ENCODE results near the gene CPE.
"Not testable (repeated sequence)": the region's sequence is repeated elsewhere in the genome, so short reads cannot be mapped to it uniquely, and the experiment has no call there.

Gene CPE

DNA sequence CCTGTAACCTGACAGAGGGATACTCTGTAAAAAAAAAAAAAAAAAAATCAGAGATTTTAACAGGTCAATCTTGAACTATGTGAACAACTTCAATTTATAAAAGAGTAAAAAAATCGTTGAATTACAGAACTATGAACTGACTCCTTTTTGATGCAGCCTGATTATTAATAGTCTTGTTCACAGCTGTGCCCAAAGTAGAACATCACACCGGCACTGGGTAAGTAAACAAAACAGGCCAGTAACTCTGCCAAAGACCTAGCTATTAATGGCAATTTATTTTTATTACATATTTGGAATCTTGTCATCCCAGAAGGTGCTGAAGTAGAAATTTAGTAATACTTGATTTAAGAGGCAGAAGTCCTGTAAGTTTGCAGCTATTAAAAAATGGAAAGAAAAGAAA, 31.4 kb downstream of the CPE start:
- DNase-seq: no peak

DNA sequence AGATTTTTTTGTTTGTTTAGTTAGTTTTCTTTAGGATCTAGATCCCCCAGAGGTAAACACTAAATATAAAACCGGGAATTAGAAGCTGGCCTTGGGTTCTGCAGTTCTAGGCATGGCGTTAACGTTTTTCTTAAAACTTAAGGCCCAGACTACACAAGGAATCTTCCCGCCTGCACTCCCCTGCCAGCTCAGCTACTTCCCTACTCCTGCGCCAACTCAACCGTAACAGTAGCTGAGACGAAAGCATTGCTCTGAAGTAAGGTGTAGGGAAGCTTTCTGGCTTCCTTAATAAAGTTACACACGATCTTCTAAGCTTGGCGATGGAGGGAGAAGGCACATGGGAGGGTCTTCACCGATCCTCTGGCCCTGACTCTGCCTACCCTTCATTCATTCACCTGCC, 37.1 kb downstream of the CPE start:
- no peak for DNase-seq

DNA sequence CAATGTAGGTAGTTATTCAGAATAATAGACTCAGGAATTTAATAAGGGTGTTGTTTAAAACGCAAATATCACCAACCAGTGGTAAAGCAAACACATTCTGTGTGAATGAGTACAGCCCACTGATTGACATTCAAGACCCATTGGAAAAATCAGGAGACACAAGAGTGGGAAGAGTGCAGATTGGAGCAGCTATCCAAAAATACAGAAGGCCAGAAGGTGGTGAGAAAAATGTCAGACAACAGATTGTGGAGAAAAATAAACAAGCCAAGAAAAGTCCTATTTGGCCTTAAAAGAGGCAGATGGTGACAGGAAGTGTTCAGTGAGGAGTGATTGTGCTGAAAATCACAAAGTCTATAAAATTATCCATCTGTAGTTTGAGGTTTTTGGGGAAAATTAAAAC, 39.3 kb downstream of the CPE start:
- DNase-seq: no peak

DNA sequence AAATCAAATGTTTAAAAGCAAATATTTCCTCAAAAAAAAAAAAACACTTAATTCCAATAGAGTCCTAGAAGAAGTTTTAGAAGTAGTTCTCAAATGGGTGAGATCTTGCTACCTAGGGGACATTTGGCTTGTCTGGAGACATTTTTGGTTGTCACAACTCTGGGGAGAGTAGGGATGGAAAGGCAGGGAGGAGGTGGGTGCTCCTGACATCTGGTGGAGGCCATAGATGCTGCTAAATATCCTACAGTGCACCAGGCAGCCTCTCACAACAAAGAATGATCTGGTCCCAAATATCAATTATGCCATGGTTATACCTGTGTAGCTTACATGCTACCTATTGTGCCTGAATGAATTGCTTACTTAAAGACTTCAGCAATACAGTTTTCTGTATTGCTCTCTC, 46.8 kb downstream of the CPE start:
- no peak for DNase-seq

DNA sequence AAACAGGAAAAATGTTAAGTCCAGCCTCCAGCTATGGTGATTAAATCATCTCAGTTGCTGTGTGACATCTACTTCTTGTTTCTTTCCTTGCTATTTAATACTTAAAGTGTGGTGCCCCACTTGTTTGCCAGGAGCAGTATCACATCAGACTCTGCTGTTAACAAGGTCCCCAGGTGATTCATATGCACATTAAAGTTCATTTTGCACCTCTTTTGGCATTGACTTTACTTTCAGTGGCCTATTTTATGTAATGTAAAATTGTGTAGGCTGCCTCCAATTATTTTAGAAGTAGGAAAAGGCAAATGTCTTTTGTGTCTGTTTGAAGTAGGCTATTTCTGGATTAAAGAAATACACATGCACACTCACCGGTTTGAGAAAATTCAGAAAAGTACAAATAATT, 47.5 kb downstream of the CPE start:
- no peak for DNase-seq

DNA sequence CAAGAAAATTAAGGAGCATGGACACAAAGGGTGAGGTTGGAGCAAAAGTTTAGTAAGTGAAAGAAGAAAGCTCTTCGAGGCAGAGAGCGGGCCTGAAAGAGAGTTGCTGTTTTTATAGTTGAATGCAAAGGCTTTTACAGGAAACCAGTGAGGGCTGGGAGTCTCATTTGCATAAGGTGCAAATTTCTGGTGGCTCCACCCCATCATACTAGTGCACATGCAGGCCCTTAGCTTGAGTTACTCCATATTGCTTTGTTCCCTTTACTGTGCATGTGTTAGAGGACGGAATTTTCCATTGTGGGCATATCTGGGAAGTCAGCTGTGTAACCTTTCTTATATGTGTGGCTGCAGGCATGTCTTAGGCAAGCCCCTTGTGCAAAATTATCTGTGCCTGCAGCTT, 48.0 kb downstream of the CPE start:
- no peak for DNase-seq

DNA sequence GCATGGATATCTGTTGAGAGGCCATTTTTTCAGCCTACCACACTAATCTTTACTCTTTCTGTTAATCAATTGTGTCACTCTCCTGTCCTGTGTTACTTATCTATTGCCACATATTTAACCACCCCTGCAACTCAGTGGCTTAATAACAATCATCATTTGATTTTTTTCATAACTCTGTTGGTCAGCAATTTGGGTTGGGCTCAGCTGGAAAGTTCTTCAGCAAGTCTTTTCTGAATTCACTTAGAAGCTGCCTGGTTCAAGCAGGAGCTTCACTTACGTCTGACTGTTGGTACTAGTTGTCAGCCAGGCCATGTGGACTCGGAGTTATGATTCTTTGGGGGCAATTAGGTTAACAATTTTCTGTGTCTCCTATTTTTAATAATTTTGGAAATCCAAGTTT, 50.1 kb downstream of the CPE start:
- DNase-seq: no peak

DNA sequence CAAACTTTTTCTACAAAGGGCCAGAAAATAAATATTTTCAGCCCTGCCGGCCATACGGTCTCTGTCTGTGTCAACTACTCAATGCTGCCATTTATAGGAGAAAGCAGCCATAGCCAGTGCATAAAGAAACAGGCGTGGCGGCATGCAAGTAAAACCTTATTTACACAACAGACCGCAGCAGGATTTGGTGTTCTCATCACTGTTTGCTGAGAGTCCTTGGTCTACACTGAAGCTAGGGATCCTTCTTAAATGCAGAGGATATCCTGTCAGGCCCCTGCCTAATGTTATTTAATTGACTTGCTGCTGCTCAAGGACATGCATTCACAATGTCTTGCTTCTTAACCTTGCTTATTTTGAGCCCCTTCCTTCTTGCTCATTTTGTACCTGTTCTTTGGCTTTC, 54.7 kb downstream of the CPE start:
- no peak for DNase-seq

DNA sequence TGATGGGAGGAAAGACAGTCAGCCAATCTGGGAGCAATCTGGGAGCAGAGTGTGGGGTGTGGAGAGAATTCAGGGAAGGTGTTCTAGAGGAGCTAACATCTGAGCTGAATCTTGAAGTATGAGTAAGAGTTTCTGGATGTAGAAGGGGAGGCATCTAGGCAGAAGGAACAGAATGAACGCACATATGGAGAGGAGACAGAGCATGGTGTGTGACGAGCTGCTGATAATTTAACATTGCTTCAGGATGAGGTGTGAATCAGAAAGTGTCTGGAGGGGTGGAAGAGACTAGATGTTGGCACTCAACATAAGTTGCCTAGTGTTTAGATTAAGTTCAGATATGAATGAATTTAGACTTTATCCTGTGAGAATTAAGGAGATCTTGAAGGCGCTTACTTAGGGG, 58.9 kb downstream of the CPE start:
- DNase-seq: no peak

DNA sequence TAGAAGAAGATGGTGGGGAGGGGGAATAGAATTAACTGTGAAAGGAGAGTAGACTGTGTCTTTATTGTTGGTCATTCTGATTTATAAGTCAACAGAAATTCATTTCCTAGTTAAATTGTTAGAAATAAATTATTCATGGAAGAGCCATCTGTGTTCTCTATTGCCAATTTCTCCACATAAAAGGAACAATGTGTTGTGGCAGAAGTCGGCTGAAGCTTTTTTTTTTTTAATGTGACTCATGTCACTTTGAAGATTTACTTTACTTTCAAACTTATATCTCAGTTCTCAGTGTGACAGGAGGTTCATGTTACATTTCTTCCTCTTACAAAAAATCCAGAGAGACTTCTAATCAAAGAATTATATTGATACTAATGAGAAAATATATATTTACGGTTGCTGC, 60.5 kb downstream of the CPE start:
- no peak for DNase-seq

DNA sequence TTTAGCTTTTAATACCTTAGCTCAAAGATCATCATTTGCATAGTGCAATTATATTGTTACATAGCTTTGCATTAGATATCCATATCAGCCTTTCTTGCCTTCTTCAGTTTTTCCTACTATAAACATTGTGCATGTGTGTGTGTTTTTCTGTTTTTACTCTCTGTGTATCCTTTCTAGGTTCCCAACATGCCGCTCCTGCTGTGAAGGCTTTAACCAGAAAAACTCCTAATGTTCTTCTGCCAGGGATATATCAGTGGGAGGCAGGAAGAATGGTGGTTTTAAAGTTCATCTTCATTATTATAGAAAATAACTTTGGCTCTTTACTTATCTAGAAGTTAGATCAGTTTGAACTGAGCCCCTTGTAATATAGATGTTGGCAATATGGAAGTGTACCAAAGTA, 61.2 kb downstream of the CPE start:
- no peak for DNase-seq

DNA sequence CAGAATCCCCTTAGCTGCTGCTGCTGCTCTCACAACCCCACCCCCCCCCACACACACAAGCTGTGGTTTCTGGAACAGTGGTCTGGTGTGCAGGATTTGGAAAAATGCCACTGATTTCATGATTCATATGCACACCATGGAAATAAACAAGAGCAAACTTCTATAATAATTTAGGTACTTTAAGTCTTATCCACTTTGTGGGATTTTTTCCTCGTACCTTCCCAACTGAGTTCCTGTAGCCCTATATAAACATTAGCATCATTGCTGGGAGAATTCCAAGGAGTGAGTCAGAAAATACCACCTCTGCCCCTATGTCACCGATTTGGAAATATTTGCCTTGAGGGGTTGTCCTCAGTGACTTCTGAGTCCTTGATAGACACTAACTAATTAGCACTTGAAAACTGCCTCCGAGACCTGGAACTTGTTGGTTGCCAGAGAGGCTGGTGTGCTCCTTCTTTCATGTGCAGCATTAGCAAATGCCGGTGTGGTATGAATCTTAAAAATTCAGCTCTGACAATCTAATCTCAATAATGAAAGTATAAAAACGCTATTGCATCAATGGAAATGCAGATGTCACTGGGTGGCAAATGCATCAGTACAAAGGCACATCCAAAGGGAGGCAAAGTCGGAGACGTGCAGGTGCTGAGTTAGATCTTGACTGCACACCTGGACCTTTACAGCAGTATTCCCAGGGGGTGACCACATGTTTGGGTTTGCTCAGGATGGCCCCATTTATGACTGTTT, 61.8 kb downstream of the CPE start:
- no peak for DNase-seq

DNA sequence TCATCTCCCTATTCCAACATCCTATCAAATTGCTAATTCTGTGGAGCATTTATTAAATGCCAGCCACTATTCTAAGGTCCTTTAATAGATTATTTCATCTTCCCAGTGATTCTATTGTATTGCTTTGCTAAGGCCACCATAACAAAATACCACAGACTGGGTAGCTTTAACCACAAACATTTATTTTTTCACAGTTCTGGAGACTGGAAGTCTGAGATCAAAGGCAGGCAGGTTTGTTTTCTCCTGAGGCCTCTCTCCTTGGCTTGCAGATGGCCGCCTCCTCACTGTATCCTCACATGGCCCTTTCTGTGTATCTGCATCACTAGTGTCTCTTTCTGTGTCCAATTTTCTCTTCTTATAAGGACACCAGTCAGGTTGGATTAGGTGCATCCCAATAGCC, 64.5 kb downstream of the CPE start:
- DNase-seq: no peak

DNA sequence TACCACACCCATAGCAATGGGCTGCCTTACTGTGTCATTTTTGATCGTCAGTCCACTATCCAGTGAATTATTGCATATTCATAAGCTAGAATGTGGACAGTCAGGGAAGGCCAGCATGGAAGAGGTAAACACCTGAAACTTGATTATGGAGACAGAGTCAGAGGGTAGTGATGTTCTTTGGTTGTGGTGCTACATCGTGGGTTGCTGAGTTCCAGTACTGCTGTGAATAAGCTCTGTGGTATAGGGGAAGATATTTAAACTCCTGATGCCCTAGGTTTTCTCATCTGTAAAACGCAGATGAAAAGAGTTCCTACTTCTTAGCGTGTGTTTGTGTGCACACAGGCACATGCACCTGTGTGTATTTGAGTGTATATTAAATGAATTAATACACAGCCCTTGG, 69.9 kb downstream of the CPE start:
- DNase-seq: no peak

DNA sequence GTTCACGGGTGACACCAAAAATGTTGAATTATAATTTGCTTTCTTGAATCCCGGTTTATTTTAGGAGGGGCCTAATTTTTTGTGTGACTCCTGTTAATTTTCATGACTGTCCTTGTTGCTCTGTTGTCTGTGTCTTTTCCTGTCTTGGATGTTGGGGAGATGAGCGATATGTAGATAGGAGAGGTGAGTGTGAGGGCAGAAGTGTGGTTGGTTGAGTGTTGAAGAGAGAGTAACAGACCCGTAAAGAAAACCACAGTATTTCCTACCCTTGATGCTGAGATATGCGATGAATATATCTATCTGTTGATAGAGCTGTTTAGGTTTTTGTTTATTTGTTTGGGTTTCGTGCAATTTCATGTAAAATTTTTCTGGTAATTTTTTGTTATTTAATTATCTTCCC, 70.5 kb downstream of the CPE start:
- DNase-seq: no peak

DNA sequence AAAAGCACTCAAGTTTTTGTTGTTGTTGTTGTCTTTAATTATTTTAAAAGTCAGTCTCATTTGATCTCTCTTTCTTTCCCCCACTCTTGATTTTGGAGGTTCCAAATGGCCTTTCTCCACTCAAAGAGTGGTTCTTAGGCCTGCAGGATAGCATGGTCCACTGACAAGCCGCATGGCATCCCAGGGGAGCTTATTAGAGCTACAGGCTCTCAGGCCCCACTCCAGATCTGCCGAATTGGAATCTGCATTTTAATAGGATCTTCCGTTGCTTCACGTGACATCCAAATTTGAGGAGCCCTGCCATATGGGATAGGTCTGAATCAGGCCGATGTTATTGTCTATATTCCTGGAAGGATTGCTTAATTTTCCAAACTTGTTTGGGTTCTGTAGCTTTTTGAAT, 72.1 kb downstream of the CPE start:
- DNase-seq: no peak

DNA sequence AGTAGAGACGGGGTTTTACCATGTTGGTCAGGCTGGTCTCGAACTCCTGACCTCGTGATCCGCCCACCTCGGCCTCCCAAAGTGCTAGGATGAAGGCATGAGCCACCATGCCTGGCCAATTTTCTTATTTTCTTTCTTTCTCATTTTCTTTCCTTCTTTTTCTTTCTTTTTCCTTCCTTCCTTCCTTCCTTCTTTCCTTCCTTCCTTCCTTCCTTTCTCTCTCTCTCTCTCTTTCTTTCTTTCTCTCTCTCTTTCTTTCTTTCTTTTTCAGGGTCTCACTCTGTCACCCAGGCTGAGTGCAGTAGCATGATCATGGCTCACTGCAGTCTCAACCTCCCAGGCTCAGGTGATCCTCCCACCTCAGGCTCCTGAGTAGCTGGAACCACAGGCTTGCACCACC, 74.3 kb downstream of the CPE start:
- DNase-seq: not testable (repeated sequence)

DNA sequence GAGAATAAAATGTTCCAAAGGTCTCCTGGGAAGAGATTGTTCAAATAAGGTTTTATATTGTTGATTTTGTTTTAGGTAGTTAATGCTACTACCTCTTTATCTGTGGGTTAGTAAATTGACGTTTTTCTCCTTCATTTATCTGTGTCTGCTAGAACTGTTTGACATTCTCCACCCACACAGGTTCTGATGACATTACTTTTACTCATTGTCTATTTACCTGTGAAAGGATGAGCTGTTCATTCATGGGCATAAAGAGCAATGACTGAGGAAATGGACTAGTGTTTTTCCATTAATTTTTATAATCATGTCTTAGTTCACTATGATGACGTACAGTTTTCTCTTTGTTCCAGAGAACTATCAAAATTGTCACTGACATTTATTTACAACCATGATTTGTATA, 75.6 kb downstream of the CPE start:
- no peak for DNase-seq

DNA sequence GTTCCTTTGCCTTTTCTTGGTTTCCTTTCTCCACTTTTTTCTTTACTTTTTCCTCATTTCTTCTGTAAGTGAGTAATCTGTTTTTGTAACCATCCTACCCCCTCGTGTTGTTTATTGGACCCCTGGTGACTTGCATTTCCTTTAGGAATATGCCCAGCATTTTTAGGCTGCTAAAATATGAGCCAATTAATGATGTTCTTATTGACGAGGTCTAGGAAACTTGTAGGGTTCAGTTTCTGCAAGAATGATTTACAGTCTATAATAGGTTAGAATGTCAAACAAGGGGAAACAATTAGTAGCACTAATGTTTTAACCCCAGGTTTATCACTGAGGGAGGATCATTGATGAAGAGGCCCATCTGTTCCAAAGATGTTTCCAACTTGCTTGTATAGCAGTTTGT, 79.0 kb downstream of the CPE start:
- no peak for DNase-seq

DNA sequence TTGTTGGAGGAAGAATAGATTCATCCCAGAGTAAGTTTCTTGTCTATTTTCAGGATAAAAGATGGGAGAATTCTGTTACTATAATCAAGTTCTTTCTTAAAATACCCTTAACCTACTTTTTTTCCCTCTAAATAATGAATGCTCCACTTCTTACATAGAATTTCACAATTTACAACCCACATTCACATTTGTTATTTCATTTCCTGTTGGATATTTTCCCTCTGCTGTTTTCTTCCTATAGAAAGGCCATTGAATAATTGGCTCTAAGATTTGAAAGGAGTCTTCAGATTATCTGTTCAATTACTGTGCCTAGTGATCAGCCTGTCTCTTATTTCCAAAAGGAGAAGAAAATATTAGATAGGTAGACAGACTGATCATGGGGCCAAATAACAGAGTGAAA, 79.7 kb downstream of the CPE start:
- DNase-seq: no peak

DNA sequence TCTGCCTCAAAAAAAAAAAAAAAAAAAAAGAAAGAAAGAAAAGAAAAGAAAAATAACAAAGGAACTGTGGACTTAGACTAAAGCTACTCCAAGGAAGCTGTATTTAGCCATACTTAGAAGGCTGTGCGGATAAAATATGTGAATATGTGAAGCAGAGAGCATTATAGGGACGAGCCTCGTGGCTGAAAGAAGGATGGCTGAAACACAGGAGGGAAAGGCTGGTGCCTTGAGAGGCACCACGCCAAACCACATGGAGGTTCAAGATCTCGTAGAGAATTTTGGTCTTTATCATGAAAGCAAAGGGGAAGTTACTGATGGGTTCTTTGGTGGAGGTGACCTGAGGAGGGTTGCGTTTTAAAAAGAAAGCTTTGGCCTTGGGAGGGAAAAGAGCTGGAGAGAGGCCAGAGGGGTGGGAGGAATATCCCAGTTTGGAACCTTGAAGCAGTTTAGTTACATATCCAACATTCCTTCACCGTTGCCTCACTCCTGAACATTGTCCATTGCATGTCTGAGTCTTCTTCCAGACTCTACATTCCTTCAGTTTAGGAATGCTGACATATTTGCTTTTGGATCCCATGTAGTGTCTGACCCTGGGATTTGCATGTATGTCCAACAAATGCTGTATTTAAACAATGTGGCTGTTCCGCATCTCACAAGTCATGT, 82.5 kb downstream of the CPE start:
- DNase-seq: no peak

DNA sequence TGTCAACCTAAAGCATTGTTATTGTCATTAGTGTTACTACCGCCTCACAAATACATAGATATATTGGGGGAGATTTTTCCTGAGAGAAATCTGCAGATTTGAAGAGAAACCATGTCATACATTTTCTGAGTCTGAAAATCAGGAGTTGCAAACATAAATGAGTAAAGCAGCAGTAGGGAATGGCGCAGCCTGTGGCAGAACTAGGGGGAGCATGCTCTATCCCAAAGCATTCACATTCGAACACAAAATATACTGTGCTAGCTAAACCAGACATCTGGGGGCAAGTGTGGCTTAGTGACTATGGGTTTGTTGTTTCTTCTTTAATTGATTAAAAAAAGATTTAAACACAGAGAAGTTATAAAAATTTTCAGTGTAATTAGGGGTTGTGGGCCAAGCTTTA, 83.2 kb downstream of the CPE start:
- DNase-seq: no peak

DNA sequence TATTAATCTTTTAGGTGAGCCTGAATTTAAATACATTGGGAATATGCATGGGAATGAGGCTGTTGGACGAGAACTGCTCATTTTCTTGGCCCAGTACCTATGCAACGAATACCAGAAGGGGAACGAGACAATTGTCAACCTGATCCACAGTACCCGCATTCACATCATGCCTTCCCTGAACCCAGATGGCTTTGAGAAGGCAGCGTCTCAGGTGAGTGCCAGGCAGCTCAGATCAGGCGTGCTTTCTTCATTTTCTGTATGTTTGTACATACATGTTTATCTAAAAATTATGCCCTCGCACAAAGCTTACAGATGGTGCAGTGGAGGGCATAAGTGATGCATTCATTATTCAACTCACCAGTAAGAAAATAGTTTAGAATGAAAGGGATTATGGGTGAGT, 85.6 kb downstream of the CPE start:
- DNase-seq: no peak

DNA sequence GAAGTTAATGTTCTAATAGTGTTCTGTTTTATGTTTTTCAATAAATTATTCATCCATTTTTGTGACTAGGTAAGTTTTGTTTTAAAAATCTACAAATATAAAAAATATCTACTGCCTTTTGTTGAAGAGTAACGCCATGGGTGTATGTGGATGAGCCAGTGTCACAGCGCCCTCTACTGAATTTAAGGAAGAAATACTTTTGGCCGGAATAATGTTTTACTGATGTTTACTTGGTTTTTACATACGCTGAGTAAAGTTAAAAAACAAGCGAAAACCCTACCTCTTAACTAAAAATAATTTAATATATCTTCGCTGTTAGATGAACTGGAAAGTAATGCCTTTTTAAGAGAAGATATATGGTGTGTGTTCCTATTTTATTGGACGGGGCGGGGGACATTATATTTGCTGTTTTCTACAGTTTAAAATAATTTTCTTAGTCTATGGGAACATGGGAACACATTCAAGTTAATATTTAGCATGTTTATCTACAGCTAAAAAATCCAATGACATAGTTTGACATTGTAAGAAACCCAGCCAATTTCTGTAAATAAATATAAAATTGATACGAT, 86.1 kb downstream of the CPE start:
- DNase-seq: peak; percentile 39

DNA sequence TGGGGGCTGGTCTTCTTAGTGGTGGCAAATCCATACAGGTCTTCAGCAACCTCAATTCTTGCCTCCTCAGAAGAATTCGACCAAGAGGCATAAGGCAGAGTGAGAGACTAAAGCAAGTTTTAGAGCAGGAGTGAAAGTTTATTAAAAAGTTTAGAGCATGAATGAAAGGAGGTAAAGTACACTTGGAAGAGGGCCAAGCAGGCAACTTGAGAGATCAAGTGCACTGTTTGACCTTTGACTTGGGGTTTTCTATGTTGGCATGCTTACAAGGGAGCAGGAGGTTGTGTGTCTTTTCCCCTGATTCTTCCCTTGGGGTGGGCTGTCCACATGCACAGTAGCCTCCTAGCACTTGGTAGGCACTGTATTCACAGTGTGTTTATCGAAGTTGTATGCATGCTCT, 91.2 kb downstream of the CPE start:
- no peak for DNase-seq

Data from NCI-H2029 treated with DMSO at 0.1 percent for 48 hours (cell line).